ENCODE results near the gene NFATC2. TPM values are rescaled to one million over a fixed set of nuclear protein-coding genes. Genes with fewer than 3 reads are reported as not detected.
A peak's percentile ranks its signal among the peaks of the same experiment; 100 is the strongest.

Gene NFATC2
- total RNA-seq, 2 experiments from 2014 or later = 32.5 to 33.2 TPM

DNA sequence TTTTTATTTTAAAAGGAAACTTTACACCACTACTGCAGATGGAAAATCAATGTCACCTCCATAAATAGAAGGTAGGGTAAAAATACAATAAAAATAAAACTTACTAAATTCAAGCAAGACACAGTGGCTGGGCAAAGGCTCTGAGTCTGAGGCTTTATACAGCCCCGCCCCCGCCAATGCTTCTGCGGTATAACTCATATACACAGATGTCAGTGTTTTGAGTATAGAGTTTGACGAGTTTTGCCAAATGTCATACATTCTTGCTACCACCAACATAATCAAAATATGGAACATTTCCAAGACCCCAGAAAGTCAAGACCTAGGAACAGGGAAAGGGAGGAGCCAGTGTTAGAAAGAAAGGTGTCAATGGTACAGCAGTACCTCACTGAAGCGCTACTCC lies 12.8 kb downstream of the NFATC2 start:
- no peaks in the 10 kb centered on the region for H3K9me3 Mint-ChIP-seq
- POLR2A ChIA-PET = interaction anchor here (0.9 to 2.4 kb wide), 2 partner anchors 12 to 18 kb away, joined by 4 to 11 read pairs; partner anchors contain the start of gene NFATC2
- peaks cover 98% of the 10 kb centered on the region for H3K4me1 Mint-ChIP-seq (ENCODE audit: low read depth)
- peak overlapping the region; percentile 28 for H3K4me3 Mint-ChIP-seq
- Histone ChIP-seq H3K4me3 (ENCODE audit: low read length) (no peak overlapping the region), H3K4me1 (ENCODE audit: insufficient read depth, low read length) (peaks cover 95% of the 10 kb centered on the region), H3K27ac (ENCODE audit: low read depth in 1 of 2, low read length in 2 of 2) (peak overlapping the region; percentile 36 to 51), H3K36me3 (ENCODE audit: insufficient read depth, low read length) (peaks cover 17% of the 10 kb centered on the region), H3K9me3 (ENCODE audit: control insufficient read depth in 1 of 2, insufficient read depth in 1 of 2, low read length in 2 of 2) (no peaks in the 10 kb centered on the region), H3K27me3 (ENCODE audit: control insufficient read depth in 1 of 2, insufficient read depth in 2 of 2, low read length in 2 of 2) (no peaks in the 10 kb centered on the region)
- intact Hi-C loops (cut with DNase I, micrococcal nuclease) = loop anchor here in 1 of 2 experiments (1.0 to 2.0 kb wide), 2 partner anchors 12 to 17 kb away; no protein-coding TSS in a partner anchor
- H3K36me3 Mint-ChIP-seq (ENCODE audit: low read depth) = peaks cover 19% of the 10 kb centered on the region
- H3K27ac Mint-ChIP-seq = peak overlapping the region; percentile 93
- DNase-seq (peak in 13 of 14 experiments; percentile 19 to 72 (median 58)), ATAC-seq (ENCODE audit: poor library complexity) (peak; percentile 30)
- CTCF ChIA-PET = interaction anchor here (3.4 kb wide), 1 partner anchor 12 kb away, joined by 15 read pairs; the partner anchor contains the start of gene NFATC2
- no peaks in the 10 kb centered on the region for H3K27me3 Mint-ChIP-seq
- TF ChIP-seq, protein P1, sequence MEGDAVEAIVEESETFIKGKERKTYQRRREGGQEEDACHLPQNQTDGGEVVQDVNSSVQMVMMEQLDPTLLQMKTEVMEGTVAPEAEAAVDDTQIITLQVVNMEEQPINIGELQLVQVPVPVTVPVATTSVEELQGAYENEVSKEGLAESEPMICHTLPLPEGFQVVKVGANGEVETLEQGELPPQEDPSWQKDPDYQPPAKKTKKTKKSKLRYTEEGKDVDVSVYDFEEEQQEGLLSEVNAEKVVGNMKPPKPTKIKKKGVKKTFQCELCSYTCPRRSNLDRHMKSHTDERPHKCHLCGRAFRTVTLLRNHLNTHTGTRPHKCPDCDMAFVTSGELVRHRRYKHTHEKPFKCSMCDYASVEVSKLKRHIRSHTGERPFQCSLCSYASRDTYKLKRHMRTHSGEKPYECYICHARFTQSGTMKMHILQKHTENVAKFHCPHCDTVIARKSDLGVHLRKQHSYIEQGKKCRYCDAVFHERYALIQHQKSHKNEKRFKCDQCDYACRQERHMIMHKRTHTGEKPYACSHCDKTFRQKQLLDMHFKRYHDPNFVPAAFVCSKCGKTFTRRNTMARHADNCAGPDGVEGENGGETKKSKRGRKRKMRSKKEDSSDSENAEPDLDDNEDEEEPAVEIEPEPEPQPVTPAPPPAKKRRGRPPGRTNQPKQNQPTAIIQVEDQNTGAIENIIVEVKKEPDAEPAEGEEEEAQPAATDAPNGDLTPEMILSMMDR (IDR thresholded peaks at IDR 0.05) = no peak

DNA sequence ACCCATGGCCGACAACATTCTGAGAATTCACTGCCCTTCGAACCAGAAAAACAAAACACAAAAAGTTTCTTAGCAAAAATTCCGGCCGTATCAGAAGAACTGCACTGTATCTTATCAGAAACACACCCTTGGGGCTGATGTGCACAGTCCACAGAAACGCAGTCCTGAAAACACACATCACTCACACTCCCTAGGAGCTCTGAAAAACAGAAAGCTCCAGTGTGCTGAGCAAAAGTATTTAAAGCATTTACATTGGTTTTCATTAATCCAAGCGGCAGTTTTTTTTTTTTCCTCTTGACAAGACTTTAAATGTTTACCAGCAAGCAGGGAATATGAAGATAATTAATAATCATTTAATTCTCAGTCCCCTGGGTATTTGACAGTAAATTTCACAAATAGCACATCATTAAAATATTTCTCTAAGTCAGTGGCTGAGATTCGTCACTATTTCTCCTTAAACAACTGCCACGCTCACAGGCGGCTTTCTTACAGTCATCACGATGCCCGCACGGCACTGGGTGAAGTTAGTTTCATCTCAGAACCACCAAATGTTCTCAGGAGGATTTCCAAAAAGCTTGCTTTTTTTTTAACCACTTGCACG lies 13.3 kb downstream of the NFATC2 start:
- Histone ChIP-seq H3K9me3 (ENCODE audit: control insufficient read depth in 1 of 2, insufficient read depth in 1 of 2, low read length in 2 of 2) (no peaks in the 10 kb centered on the region), H3K36me3 (ENCODE audit: insufficient read depth, low read length) (peaks cover 19% of the 10 kb centered on the region), H3K27ac (ENCODE audit: low read depth in 1 of 2, low read length in 2 of 2) (peak overlapping the region; percentile 38 to 51), H3K4me1 (ENCODE audit: insufficient read depth, low read length) (peaks cover 96% of the 10 kb centered on the region), H3K4me3 (ENCODE audit: low read length) (peak overlapping the region; percentile 27), H3K27me3 (ENCODE audit: control insufficient read depth in 1 of 2, insufficient read depth in 2 of 2, low read length in 2 of 2) (no peaks in the 10 kb centered on the region)
- peaks cover 19% of the 10 kb centered on the region for H3K36me3 Mint-ChIP-seq (ENCODE audit: low read depth)
- intact Hi-C loops (cut with DNase I, micrococcal nuclease) = loop anchor here in 1 of 2 experiments (1.0 to 2.0 kb wide), 2 partner anchors 12 to 16 kb away; no protein-coding TSS in a partner anchor
- H3K9me3 Mint-ChIP-seq = no peaks in the 10 kb centered on the region
- peak overlapping the region; percentile 93 for H3K27ac Mint-ChIP-seq
- DNase-seq (peak in 7 of 14 experiments; percentile 21 to 63 (median 39)), ATAC-seq (ENCODE audit: poor library complexity) (peak; percentile 7)
- ChIA-PET CTCF (interaction anchor here (1.2 to 2.2 kb wide), 2 partner anchors 14 to 28 kb away, joined by 3 to 10 read pairs; partner anchors contain the start of gene NFATC2), POLR2A (interaction anchor here (0.8 to 2.4 kb wide), 5 partner anchors 8 to 34 kb away, joined by 3 to 11 read pairs (median 3); partner anchors contain the start of gene NFATC2)
- H3K27me3 Mint-ChIP-seq = no peaks in the 10 kb centered on the region
- TF ChIP-seq, protein P1 (IDR thresholded peaks at IDR 0.05) = no peak
- H3K4me1 Mint-ChIP-seq (ENCODE audit: low read depth) = peaks cover 96% of the 10 kb centered on the region
- peak overlapping the region; percentile 58 for H3K4me3 Mint-ChIP-seq

DNA sequence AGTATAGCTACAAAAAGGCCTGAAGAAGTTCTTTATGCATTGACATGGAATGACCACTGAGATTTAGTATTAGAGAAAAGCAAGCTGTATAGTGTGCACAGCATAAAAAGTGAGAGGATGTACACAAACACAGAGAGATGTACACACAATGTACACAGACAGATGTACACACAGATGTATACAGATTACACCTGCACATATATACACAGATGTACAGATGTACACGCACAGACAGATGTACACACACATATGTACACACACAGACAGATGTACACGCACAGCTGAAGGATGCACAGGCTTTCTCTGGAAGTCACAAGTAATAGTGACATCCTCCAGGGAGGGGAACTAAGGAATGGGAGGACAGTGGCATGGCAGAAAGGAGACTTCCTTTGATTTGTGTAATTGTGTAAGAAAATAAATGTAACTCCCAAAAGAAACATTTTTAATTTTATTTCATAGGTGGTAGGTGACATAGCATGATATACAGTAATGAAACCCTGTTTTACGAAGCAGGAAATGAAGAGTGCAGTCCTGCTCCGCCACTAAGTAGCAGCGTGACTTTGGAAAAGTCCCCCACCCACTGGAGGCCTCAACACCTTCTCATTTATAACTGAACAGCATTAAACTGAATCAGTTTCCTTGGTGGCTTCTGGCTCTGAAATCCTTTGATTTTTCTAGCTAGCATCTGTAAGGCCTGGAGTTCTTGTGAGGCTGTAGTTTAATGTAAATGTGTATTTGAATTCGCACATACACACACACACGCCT lies 14.1 kb downstream of the NFATC2 start:
- peak in 8 of 14 experiments; percentile 14 to 80 (median 42) for DNase-seq
- Histone ChIP-seq H3K4me3 (ENCODE audit: low read length) (peak overlapping the region; percentile 27), H3K27ac (ENCODE audit: low read depth in 1 of 2, low read length in 2 of 2) (peak overlapping the region; percentile 38 to 51), H3K4me1 (ENCODE audit: insufficient read depth, low read length) (peaks cover 91% of the 10 kb centered on the region), H3K27me3 (ENCODE audit: control insufficient read depth in 1 of 2, insufficient read depth in 2 of 2, low read length in 2 of 2) (no peaks in the 10 kb centered on the region), H3K36me3 (ENCODE audit: insufficient read depth, low read length) (peaks cover 23% of the 10 kb centered on the region), H3K9me3 (ENCODE audit: control insufficient read depth in 1 of 2, insufficient read depth in 1 of 2, low read length in 2 of 2) (no peaks in the 10 kb centered on the region)
- Mint-ChIP-seq H3K27ac (peak overlapping the region; percentile 93), H3K4me3 (peak overlapping the region; percentile 58), H3K27me3 (no peaks in the 10 kb centered on the region), H3K4me1 (ENCODE audit: low read depth) (peaks cover 91% of the 10 kb centered on the region), H3K36me3 (ENCODE audit: low read depth) (peaks cover 21% of the 10 kb centered on the region), H3K9me3 (no peaks in the 10 kb centered on the region)
- intact Hi-C loops (cut with DNase I, micrococcal nuclease) = loop anchor here in 1 of 2 experiments (1.0 to 2.0 kb wide), 2 partner anchors 13 to 16 kb away; no protein-coding TSS in a partner anchor
- ChIA-PET POLR2A (interaction anchor here (0.8 to 2.4 kb wide), 6 partner anchors 8 to 33 kb away, joined by 3 to 11 read pairs (median 4); partner anchors contain the start of gene NFATC2), CTCF (interaction anchor here (1.2 to 2.2 kb wide), 2 partner anchors 14 to 28 kb away, joined by 3 to 10 read pairs; partner anchors contain the start of gene NFATC2)
- TF ChIP-seq, protein P1 (IDR thresholded peaks at IDR 0.05) = no peak
- ATAC-seq (ENCODE audit: poor library complexity) = peak; percentile 46
